SK-N-SH (cell line): ENCODE results near the gene DOCK4. TPM values are rescaled to one million over a fixed set of nuclear protein-coding genes. Genes with fewer than 3 reads are reported as not detected.

Experiments used
- CTCF ChIA-PET: fragments of 300-600, 350-600 bp; formaldehyde crosslinking; extraction: SDS; loops from one replicate; lab custom pipeline; 2021; lab: Yijun Ruan, JAX
- POLR2A ChIA-PET: fragments of 350-600 bp; sonication (Branson Sonifier 250); formaldehyde crosslinking; extraction: SDS; loops from one replicate; lab custom pipeline; 2020; ENCODE audit warnings: antibody characterized with exemption, inconsistent platforms; lab: Yijun Ruan, JAX
- DNase-seq: peaks from one replicate; pipeline ENCODE4 v3.0.0; 2012
- H2AFZ ChIP-seq: fragments of 200-600 bp; sonication (generic); 2 replicates; pipeline ENCODE4 v1.8.1; 2016; ENCODE audit warnings: antibody characterized with exemption, mild to moderate bottlenecking, low read depth
- H3F3A ChIP-seq: fragments of 200-600 bp; sonication (generic); replicated peaks from 2 replicates; pipeline ENCODE3; 2016; ENCODE audit warnings: antibody characterized with exemption, mild to moderate bottlenecking; ENCODE audit not compliant: insufficient read depth
- H3K27ac ChIP-seq, 2 experiments: fragments of 200-500 bp in 1 of 2; fragments of 200-600 bp in 1 of 2; sonication (Bioruptor generic) in 1 of 2; sonication (generic), shearing (Covaris generic) in 1 of 2; 2 replicates each; pipeline versions ENCODE4 v1.5.1 to v1.6.1; 2014 to 2016; ENCODE audit warnings: low read depth in 2 of 2, inconsistent platforms in 1 of 2, low read length in 1 of 2, mild to moderate bottlenecking in 1 of 2, mixed read lengths in 1 of 2
- H3K27me3 ChIP-seq: fragments of 200-600 bp; sonication (generic), shearing (Covaris generic); 2 replicates; pipeline ENCODE4 v1.6.1; 2016; ENCODE audit warnings: mixed run types; ENCODE audit not compliant: insufficient read depth
- H3K36me3 ChIP-seq, 2 experiments: fragments of 200-500 bp in 1 of 2; fragments of 200-600 bp in 1 of 2; sonication (Bioruptor generic) in 1 of 2; sonication (generic) in 1 of 2; replicated peaks in 1 of 2; 2 replicates each; pipeline versions ENCODE3 to v1.5.1; 2014 to 2016; ENCODE audit warnings: low read length in 1 of 2, mild to moderate bottlenecking in 1 of 2; ENCODE audit not compliant: insufficient read depth in 2 of 2, control insufficient read depth in 1 of 2
- H3K4me1 ChIP-seq, 2 experiments: fragments of 200-500 bp in 1 of 2; fragments of 200-600 bp in 1 of 2; sonication (Bioruptor generic) in 1 of 2; sonication (generic), shearing (Covaris generic) in 1 of 2; 2 replicates each; pipeline versions ENCODE4 v1.5.1 to v1.6.1; 2014 to 2016; ENCODE audit warnings: low read depth in 1 of 2, low read length in 1 of 2, mixed run types in 1 of 2; ENCODE audit not compliant: insufficient read depth in 2 of 2, control insufficient read depth in 1 of 2
- H3K4me2 ChIP-seq: fragments of 200-600 bp; sonication (generic), shearing (Covaris generic); 2 replicates; pipeline ENCODE4 v1.6.1; 2017; ENCODE audit warnings: mixed run types
- H3K4me3 ChIP-seq, 2 experiments: fragments of 200-500 bp in 1 of 2; fragments of 200-600 bp in 1 of 2; sonication (Bioruptor generic) in 1 of 2; sonication (generic), shearing (Covaris generic) in 1 of 2; 2 replicates each; pipeline versions ENCODE4 v1.5.1 to v1.8.1; 2014 to 2016; ENCODE audit warnings: low read depth in 2 of 2, inconsistent platforms in 1 of 2, low read length in 1 of 2, mild to moderate bottlenecking in 1 of 2, mixed read lengths in 1 of 2, moderate library complexity in 1 of 2
- H3K79me2 ChIP-seq: fragments of 200-600 bp; sonication (generic); 2 replicates; pipeline ENCODE4 v1.8.1; 2017; ENCODE audit warnings: mild to moderate bottlenecking; ENCODE audit not compliant: insufficient read depth
- H3K9ac ChIP-seq: fragments of 200-600 bp; sonication (generic); 2 replicates; pipeline ENCODE4 v1.6.1; 2017; ENCODE audit warnings: mixed run types
- H3K9me2 ChIP-seq: fragments of 200-600 bp; sonication (generic); 2 replicates; pipeline ENCODE4 v1.6.1; 2017; ENCODE audit warnings: mixed run types
- H3K9me3 ChIP-seq: fragments of 200-600 bp; sonication (generic); 2 replicates; pipeline ENCODE4 v1.6.1; 2017; ENCODE audit warnings: mixed run types, mild to moderate bottlenecking, moderate library complexity
- H4K20me1 ChIP-seq: fragments of 200-600 bp; sonication (generic); 2 replicates; pipeline ENCODE4 v1.6.1; 2017; ENCODE audit warnings: mild to moderate bottlenecking, mixed run types; ENCODE audit not compliant: insufficient read depth
- CHD2 ChIP-seq: fragments of 150-350 bp; IDR thresholded peaks from 2 replicates; pipeline ENCODE4 v1.6.1; 2018; ENCODE audit warnings: low read length; ENCODE audit not compliant: partially characterized antibody
- ELF1 ChIP-seq: IDR thresholded peaks from 2 replicates; pipeline ENCODE4 v1.4.0; 2012
- EZH2phosphoT487 ChIP-seq: fragments of 200-600 bp; sonication (generic); IDR thresholded peaks from 2 replicates; pipeline ENCODE4 v1.6.1; 2017; ENCODE audit warnings: low read depth, mixed run types, mild to moderate bottlenecking, antibody characterized with exemption, moderate library complexity, borderline replicate concordance
- FOSL2 ChIP-seq: IDR thresholded peaks from 2 replicates; pipeline ENCODE4 v1.4.0; 2012; ENCODE audit warnings: low read depth, mild to moderate bottlenecking, moderate library complexity, borderline replicate concordance
- FOXJ3 ChIP-seq: sonication (generic); formaldehyde crosslinking; IDR thresholded peaks from 2 replicates; pipeline ENCODE4 v1.5.1; 2020; ENCODE audit warnings: mild to moderate bottlenecking, missing genetic modification reagents
- FOXM1 ChIP-seq: IDR thresholded peaks from 2 replicates; pipeline ENCODE4 v1.4.0; 2012; ENCODE audit warnings: low read depth, mild to moderate bottlenecking
- GATA2 ChIP-seq: sonication (generic); formaldehyde crosslinking; IDR thresholded peaks from 2 replicates; pipeline ENCODE4 v1.5.0; 2020; ENCODE audit warnings: mild to moderate bottlenecking, missing genetic modification reagents
- IRF3 ChIP-seq: fragments of 150-350 bp; IDR thresholded peaks from 2 replicates; pipeline ENCODE4 v1.6.1; 2016; ENCODE audit warnings: mild to moderate bottlenecking, low read depth, low read length
- MAX ChIP-seq: IDR thresholded peaks from 2 replicates; pipeline ENCODE4 v1.4.0; 2012; ENCODE audit warnings: low read depth
- MEF2A ChIP-seq: IDR thresholded peaks from 2 replicates; pipeline ENCODE4 v1.4.0; 2012; ENCODE audit warnings: low read depth, borderline replicate concordance
- NRF1 ChIP-seq: IDR thresholded peaks from 2 replicates; pipeline ENCODE4 v1.6.1; 2012; ENCODE audit warnings: low read depth, mild to moderate bottlenecking, low read length
- RAD21 ChIP-seq: IDR thresholded peaks from 2 replicates; pipeline ENCODE4 v1.6.1; 2012; ENCODE audit warnings: mild to moderate bottlenecking, low read length
- RXRA ChIP-seq: IDR thresholded peaks from 2 replicates; pipeline ENCODE4 v1.4.0; 2012; ENCODE audit warnings: low read depth, mild to moderate bottlenecking, borderline replicate concordance
- SIN3A ChIP-seq: IDR thresholded peaks from 2 replicates; pipeline ENCODE4 v1.6.1; 2012; ENCODE audit warnings: low read depth, mild to moderate bottlenecking, low read length, moderate library complexity, borderline replicate concordance
- TAF1 ChIP-seq: IDR thresholded peaks from 2 replicates; pipeline ENCODE4 v1.6.1; 2012; ENCODE audit warnings: low read depth, mild to moderate bottlenecking, low read length, moderate library complexity, borderline replicate concordance
- TCF12 ChIP-seq: IDR thresholded peaks from 2 replicates; pipeline ENCODE4 v1.4.0; 2012
- YY1 ChIP-seq: IDR thresholded peaks from 2 replicates; pipeline ENCODE4 v1.4.0; 2012; ENCODE audit warnings: low read depth, mild to moderate bottlenecking
- WGBS: methylation state at CpG from one replicate; pipeline ENCODE4 v1.1.6; 2017; ENCODE audit warnings: low lambda C conversion rate; 5-methylcytosine and 5-hydroxymethylcytosine counted together
- polyA plus RNA-seq, 3 experiments: library from polyadenylated mRNA; depleted of rRNA; stranded (reverse); fragments of >200 nt; gene quantifications; 2 replicates each; pipeline ENCODE4 v1.2.3, GENCODE V29; 2012
- TF ChIP-seq, protein P1 (sequence below): IDR thresholded peaks from 2 replicates; pipeline ENCODE4 v1.6.1; 2012; ENCODE audit warnings: mild to moderate bottlenecking, low read depth, low read length, moderate library complexity
- TF ChIP-seq, protein P2 (sequence below): fragments of 200-600 bp; sonication (generic); IDR thresholded peaks from 2 replicates; pipeline ENCODE4 v1.6.1; 2017; ENCODE audit warnings: antibody characterized with exemption, mild to moderate bottlenecking, moderate library complexity

The DOCK4 gene
- polyA plus RNA-seq, 1 of the 3 experiments (the other 2 are of a cell fraction) = 8.5 TPM

- CTCF ChIA-PET = interaction anchor here (1.1 to 3.7 kb wide), 4 partner anchors 8 to 641 kb away, joined by 3 to 35 read pairs (median 4); partner anchors contain the start of gene LRRN3
- H2AFZ ChIP-seq = no peak overlapping the region
- H3K4me3 ChIP-seq = no peak overlapping the region
- POLR2A ChIA-PET = no interaction called here
- no peak overlapping the region for H3K27ac ChIP-seq
- no peaks in the 10 kb centered on the region for H3F3A ChIP-seq
- WGBS = 96% methylated on average over 4 of the region's 4 CpGs
- H3K36me3 ChIP-seq = peaks cover 0 to 12% of the 10 kb centered on the region in 2 experiments
- H3K9me2 ChIP-seq = no peaks in the 10 kb centered on the region
- no peaks in the 10 kb centered on the region for H3K27me3 ChIP-seq
- DNase-seq = no peak
- H4K20me1 ChIP-seq = no peaks in the 10 kb centered on the region
- no peaks in the 10 kb centered on the region for H3K9me3 ChIP-seq
- no peak overlapping the region for H3K9ac ChIP-seq
- H3K4me1 ChIP-seq = peaks cover 0 to 29% of the 10 kb centered on the region in 2 experiments; a peak in 2 of 4 replicates
- no peak overlapping the region for H3K4me2 ChIP-seq
- no peak for TF ChIP-seq MEF2A
- TF ChIP-seq, protein P1, sequence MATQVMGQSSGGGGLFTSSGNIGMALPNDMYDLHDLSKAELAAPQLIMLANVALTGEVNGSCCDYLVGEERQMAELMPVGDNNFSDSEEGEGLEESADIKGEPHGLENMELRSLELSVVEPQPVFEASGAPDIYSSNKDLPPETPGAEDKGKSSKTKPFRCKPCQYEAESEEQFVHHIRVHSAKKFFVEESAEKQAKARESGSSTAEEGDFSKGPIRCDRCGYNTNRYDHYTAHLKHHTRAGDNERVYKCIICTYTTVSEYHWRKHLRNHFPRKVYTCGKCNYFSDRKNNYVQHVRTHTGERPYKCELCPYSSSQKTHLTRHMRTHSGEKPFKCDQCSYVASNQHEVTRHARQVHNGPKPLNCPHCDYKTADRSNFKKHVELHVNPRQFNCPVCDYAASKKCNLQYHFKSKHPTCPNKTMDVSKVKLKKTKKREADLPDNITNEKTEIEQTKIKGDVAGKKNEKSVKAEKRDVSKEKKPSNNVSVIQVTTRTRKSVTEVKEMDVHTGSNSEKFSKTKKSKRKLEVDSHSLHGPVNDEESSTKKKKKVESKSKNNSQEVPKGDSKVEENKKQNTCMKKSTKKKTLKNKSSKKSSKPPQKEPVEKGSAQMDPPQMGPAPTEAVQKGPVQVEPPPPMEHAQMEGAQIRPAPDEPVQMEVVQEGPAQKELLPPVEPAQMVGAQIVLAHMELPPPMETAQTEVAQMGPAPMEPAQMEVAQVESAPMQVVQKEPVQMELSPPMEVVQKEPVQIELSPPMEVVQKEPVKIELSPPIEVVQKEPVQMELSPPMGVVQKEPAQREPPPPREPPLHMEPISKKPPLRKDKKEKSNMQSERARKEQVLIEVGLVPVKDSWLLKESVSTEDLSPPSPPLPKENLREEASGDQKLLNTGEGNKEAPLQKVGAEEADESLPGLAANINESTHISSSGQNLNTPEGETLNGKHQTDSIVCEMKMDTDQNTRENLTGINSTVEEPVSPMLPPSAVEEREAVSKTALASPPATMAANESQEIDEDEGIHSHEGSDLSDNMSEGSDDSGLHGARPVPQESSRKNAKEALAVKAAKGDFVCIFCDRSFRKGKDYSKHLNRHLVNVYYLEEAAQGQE = no peak
- no peak for TF ChIP-seq FOXM1
- TF ChIP-seq GATA2 (CRISPR knock-in tag) = no peak
- TF ChIP-seq RXRA = no peak
- TF ChIP-seq FOSL2 = no peak
- no peak for TF ChIP-seq TCF12
- TF ChIP-seq RAD21 = no peak
- no peak for TF ChIP-seq NRF1
- no peak for TF ChIP-seq YY1
- no peak for TF ChIP-seq SIN3A
- TF ChIP-seq, all 33 proteins: peak for 0
- H3K79me2 ChIP-seq = no peaks in the 10 kb centered on the region
These were observed 473.3 kb downstream of the DOCK4 start for GRCh38 chr7:111732923-111733322.

DNA sequence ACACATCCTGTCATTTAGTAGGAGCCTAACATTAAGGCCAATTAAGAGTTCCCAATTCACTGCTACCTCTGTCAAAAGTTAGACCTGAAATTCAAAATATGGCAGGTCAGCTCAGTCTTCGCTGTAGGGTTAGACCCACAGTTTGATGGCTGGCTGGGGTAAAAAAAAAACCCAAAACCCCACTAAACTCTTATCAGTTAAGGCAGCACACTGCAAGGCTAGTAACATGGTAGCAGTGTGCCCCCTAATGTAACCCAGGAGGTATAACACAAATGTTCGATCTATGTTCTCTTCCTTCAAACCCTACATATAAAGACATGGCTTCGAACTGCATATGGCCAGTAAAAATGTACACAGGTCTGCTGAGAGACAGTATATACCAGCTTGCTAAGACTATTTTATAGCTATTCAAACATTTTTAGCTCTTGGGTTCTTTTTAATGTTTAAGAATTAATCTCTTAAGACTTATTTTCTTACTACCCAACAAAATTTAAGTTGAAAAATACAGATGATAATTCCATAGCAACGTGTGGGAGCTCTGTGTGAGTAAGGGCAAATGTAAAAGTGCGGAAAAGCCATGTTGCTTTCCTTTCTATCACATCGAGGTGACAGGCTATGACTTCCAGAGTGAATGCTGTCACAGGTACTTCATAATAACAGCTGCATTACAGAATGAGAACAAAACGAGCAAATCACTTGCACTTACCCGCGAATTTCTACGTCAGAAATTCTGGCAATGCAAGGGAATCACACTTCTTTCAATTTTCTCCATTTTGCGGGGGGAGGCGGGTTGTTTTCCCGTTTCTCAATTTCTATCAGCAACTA is 475.5 kb downstream of the DOCK4 start:
- Histone ChIP-seq H3K36me3 (peaks cover 0 to 19% of the 10 kb centered on the region in 2 experiments), H3K27me3 (no peaks in the 10 kb centered on the region), H3K4me1 (peaks cover 0 to 24% of the 10 kb centered on the region in 2 experiments; a peak in 2 of 4 replicates), H3K4me3 (no peak overlapping the region), H3K79me2 (no peaks in the 10 kb centered on the region), H3K9ac (no peak overlapping the region), H4K20me1 (no peaks in the 10 kb centered on the region), H3K9me3 (no peaks in the 10 kb centered on the region), H3K4me2 (no peak overlapping the region), H3F3A (no peaks in the 10 kb centered on the region), H3K9me2 (no peaks in the 10 kb centered on the region), H2AFZ (no peak overlapping the region), H3K27ac (peak overlapping the region in 1 of 2 experiments; percentile 67; a peak in 2 of 4 replicates)
- WGBS = 81% methylated on average over 13 of the region's 13 CpGs
- DNase-seq = peak; percentile 71
- CTCF ChIA-PET = interaction anchor here (0.7 to 3.7 kb wide), 21 partner anchors 8 to 1889 kb away, joined by 3 to 35 read pairs (median 3); partner anchors contain the start of genes IMMP2L and LRRN3
- POLR2A ChIA-PET = no interaction called here
- no peak for TF ChIP-seq MAX
- no peak for TF ChIP-seq IRF3
- no peak for TF ChIP-seq TCF12
- TF ChIP-seq GATA2 (CRISPR knock-in tag) = peak; percentile 46; the same call in 1 of the 2 replicates
- TF ChIP-seq, protein P2, sequence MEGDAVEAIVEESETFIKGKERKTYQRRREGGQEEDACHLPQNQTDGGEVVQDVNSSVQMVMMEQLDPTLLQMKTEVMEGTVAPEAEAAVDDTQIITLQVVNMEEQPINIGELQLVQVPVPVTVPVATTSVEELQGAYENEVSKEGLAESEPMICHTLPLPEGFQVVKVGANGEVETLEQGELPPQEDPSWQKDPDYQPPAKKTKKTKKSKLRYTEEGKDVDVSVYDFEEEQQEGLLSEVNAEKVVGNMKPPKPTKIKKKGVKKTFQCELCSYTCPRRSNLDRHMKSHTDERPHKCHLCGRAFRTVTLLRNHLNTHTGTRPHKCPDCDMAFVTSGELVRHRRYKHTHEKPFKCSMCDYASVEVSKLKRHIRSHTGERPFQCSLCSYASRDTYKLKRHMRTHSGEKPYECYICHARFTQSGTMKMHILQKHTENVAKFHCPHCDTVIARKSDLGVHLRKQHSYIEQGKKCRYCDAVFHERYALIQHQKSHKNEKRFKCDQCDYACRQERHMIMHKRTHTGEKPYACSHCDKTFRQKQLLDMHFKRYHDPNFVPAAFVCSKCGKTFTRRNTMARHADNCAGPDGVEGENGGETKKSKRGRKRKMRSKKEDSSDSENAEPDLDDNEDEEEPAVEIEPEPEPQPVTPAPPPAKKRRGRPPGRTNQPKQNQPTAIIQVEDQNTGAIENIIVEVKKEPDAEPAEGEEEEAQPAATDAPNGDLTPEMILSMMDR = peak; percentile 78
- peak; percentile 38 for TF ChIP-seq CHD2
- TF ChIP-seq SIN3A = no peak
- peak; percentile 91 for TF ChIP-seq RAD21
- TF ChIP-seq ELF1 = no peak
- TF ChIP-seq EZH2phosphoT487 = no peak
- no peak for TF ChIP-seq FOSL2
- no peak for TF ChIP-seq TAF1
- TF ChIP-seq FOXJ3 = no peak
